Activated CD4-positive, alpha-beta memory T cell treated with anti-CD3 and anti-CD28 coated beads for 36 hours (primary cell): Measurements from ENCODE around the gene EIF3F. TPM values are rescaled to one million over a fixed set of nuclear protein-coding genes. Genes with fewer than 3 reads are reported as not detected.
"Not testable (repeated sequence)": the region's sequence is repeated elsewhere in the genome, so short reads cannot be mapped to it uniquely, and the experiment has no call there.

ENCODE experiments used
- CTCF ChIA-PET: fragments of 350-600 bp; sonication (Branson Sonifier 250); formaldehyde crosslinking; loops from one replicate; lab custom pipeline; 2021; ENCODE audit warnings: antibody characterized with exemption, inconsistent platforms; lab: Charles Lee
- POLR2A ChIA-PET: fragments of 350-600 bp; sonication (Branson Sonifier 250); formaldehyde crosslinking; loops from one replicate; lab custom pipeline; 2021; ENCODE audit warnings: antibody characterized with exemption; lab: Charles Lee
- DNase-seq: peaks from one replicate; pipeline ENCODE4 v3.0.0-alpha.2; 2020
- H3K27ac Mint-ChIP-seq: one replicate; pipeline ENCODE4 v1.8.0; 2021; ENCODE audit warnings: mixed read lengths
- H3K27me3 Mint-ChIP-seq: one replicate; pipeline ENCODE4 v1.8.0; 2021; ENCODE audit warnings: mixed read lengths
- H3K36me3 Mint-ChIP-seq: one replicate; pipeline ENCODE4 v1.8.0; 2021; ENCODE audit warnings: mixed read lengths
- H3K4me1 Mint-ChIP-seq: one replicate; pipeline ENCODE4 v1.8.0; 2021; ENCODE audit warnings: low read depth, mixed read lengths
- H3K4me3 Mint-ChIP-seq: one replicate; pipeline ENCODE4 v1.8.0; 2021; ENCODE audit warnings: mild to moderate bottlenecking, mixed read lengths
- H3K9me3 Mint-ChIP-seq: one replicate; pipeline ENCODE4 v1.8.0; 2021; ENCODE audit warnings: mixed read lengths
- intact Hi-C: fragments of 100-400 bp; cut with micrococcal nuclease; formaldehyde crosslinking; loops from one replicate; pipeline ENCODE4 v1.15.1; 2023
- total RNA-seq, 2 experiments: library from RNA; stranded (reverse); gene quantifications; one replicate each; pipeline ENCODE4 v1.2.3, GENCODE V29; 2021

EIF3F gene
- total RNA-seq, 2 experiments from 2014 or later = 309 to 319 TPM

GRCh38 chr11:7969756-7970646, 17.1 kb upstream of the EIF3F start:
- Mint-ChIP-seq H3K27me3 (peaks cover 4% of the 10 kb centered on the region), H3K9me3 (no peaks in the 10 kb centered on the region), H3K4me3 (no peak overlapping the region), H3K4me1 (no peaks in the 10 kb centered on the region), H3K36me3 (no peaks in the 10 kb centered on the region), H3K27ac (no peak overlapping the region)
- no peak for DNase-seq
- ChIA-PET POLR2A (no interaction called here), CTCF (interaction anchor here (1.9 kb wide), 1 partner anchor 36 kb away, joined by 5 read pairs; no protein-coding TSS in a partner anchor)
- intact Hi-C loops = no loop called here

GRCh38 chr11:7971846-7972245, 15.3 kb upstream of the EIF3F start:
- no peaks in the 10 kb centered on the region for H3K4me1 Mint-ChIP-seq
- ChIA-PET CTCF (interaction anchor here (1.9 kb wide), 1 partner anchor 34 kb away, joined by 5 read pairs; no protein-coding TSS in a partner anchor), POLR2A (no interaction called here)
- no peaks in the 10 kb centered on the region for H3K9me3 Mint-ChIP-seq
- H3K27ac Mint-ChIP-seq = no peak overlapping the region
- no peaks in the 10 kb centered on the region for H3K36me3 Mint-ChIP-seq
- no peak for DNase-seq
- H3K4me3 Mint-ChIP-seq = no peak overlapping the region
- intact Hi-C loops = no loop called here
- H3K27me3 Mint-ChIP-seq = peaks cover 6% of the 10 kb centered on the region

DNA sequence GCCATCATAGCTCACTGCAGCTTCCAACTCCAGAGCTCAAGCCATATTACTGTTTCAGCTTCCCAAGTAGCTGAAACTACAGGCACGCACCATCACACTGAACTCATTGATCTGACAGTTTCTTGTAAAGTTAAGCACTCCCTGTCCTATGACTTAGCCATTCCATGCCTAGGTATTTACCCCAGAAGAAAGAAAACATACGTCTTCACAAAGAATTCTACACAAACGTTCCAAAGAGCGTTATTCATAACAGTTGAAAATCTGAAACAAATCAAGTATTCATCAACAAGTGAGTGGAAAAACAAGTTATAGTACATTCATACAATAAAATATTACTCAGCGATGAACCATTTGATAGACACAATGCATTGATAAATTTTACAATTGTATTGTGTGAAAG, 14.1 kb upstream of the EIF3F start:
- CTCF ChIA-PET = interaction anchor here (3.4 kb wide), 1 partner anchor 14 kb away, joined by 13 read pairs; the partner anchor contains the start of gene EIF3F

GRCh38 chr11:7974668-7975067, 12.5 kb upstream of the EIF3F start:
- H3K4me1 Mint-ChIP-seq = no peaks in the 10 kb centered on the region
- H3K27ac Mint-ChIP-seq = no peak overlapping the region
- no peaks in the 10 kb centered on the region for H3K9me3 Mint-ChIP-seq
- no peaks in the 10 kb centered on the region for H3K36me3 Mint-ChIP-seq
- peaks cover 6% of the 10 kb centered on the region for H3K27me3 Mint-ChIP-seq
- no peak overlapping the region for H3K4me3 Mint-ChIP-seq
- intact Hi-C loops = no loop called here
- POLR2A ChIA-PET = no interaction called here
- no peak for DNase-seq
- CTCF ChIA-PET = interaction anchor here (1.3 to 3.4 kb wide), 4 partner anchors 12 to 284 kb away, joined by 3 to 13 read pairs (median 5); partner anchors contain the start of gene EIF3F

More for the DNA sequence above, 14.1 kb upstream of the EIF3F start:
- Mint-ChIP-seq H3K27ac (no peak overlapping the region), H3K9me3 (no peaks in the 10 kb centered on the region), H3K4me3 (no peak overlapping the region), H3K27me3 (peaks cover 6% of the 10 kb centered on the region), H3K36me3 (no peaks in the 10 kb centered on the region), H3K4me1 (no peaks in the 10 kb centered on the region)
- POLR2A ChIA-PET = no interaction called here
- DNase-seq = no peak
- intact Hi-C loops = no loop called here

- no peak overlapping the region for H3K4me3 Mint-ChIP-seq
- H3K9me3 Mint-ChIP-seq = no peaks in the 10 kb centered on the region
- ChIA-PET CTCF (interaction anchor here (1.3 kb wide), 1 partner anchor 10 kb away, joined by 5 read pairs; the partner anchor contains the start of gene EIF3F), POLR2A (no interaction called here)
- no peaks in the 10 kb centered on the region for H3K36me3 Mint-ChIP-seq
- no peak overlapping the region for H3K27ac Mint-ChIP-seq
- H3K27me3 Mint-ChIP-seq = peaks cover 6% of the 10 kb centered on the region
- intact Hi-C loops = no loop called here
- no peaks in the 10 kb centered on the region for H3K4me1 Mint-ChIP-seq
- no peak for DNase-seq
Observed at GRCh38 chr11:7977232-7977917, 9.8 kb upstream of the EIF3F start.

DNA sequence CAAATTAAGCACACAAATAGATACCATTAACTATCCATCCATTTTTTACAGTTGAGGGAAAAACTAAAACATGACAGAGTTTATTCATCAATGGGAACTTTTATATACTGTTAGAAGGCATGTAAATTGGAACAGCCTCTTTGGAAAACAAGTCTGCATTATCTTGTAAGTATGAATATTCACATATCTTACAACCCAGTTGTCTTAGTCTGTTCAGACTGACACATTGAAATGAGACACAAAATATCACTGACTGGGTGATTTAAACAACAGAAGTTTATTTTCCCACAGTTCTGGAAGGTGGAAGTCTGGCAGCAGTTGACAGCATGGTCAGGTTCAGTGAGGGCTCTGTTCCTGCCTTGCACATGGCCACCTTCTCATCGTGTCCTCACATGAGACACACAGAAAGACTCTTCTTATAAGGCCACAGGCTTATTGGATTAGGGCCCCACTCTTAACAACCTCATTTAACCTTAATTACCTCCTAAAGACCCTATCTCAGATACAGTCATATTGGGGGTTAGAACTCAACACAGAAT, 5.4 kb upstream of the EIF3F start:
- H3K36me3 Mint-ChIP-seq = no peaks in the 10 kb centered on the region
- intact Hi-C loops = loop anchor here (10.0 kb wide), 1 partner anchor 703 kb away; the partner anchor contains the start of genes RPL27A and TRIM66
- H3K9me3 Mint-ChIP-seq = no peaks in the 10 kb centered on the region
- H3K27me3 Mint-ChIP-seq = no peaks in the 10 kb centered on the region
- no peak for DNase-seq
- H3K4me1 Mint-ChIP-seq = peaks cover 8% of the 10 kb centered on the region
- ChIA-PET CTCF (interaction anchor here (2.7 kb wide), 1 partner anchor 89 kb away, joined by 11 read pairs; no protein-coding TSS in a partner anchor), POLR2A (no interaction called here)
- H3K4me3 Mint-ChIP-seq = no peak overlapping the region
- H3K27ac Mint-ChIP-seq = no peak overlapping the region

GRCh38 chr11:7982582-7983119, 4.5 kb upstream of the EIF3F start:
- intact Hi-C loops = loop anchor here (10.0 kb wide), 1 partner anchor 702 kb away; the partner anchor contains the start of genes RPL27A and TRIM66
- Mint-ChIP-seq H3K9me3 (no peaks in the 10 kb centered on the region), H3K4me3 (no peak overlapping the region), H3K36me3 (no peaks in the 10 kb centered on the region), H3K27me3 (no peaks in the 10 kb centered on the region), H3K27ac (no peak overlapping the region), H3K4me1 (peaks cover 11% of the 10 kb centered on the region)
- POLR2A ChIA-PET = no interaction called here
- no peak for DNase-seq
- CTCF ChIA-PET = interaction anchor here (1.1 to 2.7 kb wide), 3 partner anchors 23 to 117 kb away, joined by 3 to 11 read pairs (median 3); no protein-coding TSS in a partner anchor

DNA sequence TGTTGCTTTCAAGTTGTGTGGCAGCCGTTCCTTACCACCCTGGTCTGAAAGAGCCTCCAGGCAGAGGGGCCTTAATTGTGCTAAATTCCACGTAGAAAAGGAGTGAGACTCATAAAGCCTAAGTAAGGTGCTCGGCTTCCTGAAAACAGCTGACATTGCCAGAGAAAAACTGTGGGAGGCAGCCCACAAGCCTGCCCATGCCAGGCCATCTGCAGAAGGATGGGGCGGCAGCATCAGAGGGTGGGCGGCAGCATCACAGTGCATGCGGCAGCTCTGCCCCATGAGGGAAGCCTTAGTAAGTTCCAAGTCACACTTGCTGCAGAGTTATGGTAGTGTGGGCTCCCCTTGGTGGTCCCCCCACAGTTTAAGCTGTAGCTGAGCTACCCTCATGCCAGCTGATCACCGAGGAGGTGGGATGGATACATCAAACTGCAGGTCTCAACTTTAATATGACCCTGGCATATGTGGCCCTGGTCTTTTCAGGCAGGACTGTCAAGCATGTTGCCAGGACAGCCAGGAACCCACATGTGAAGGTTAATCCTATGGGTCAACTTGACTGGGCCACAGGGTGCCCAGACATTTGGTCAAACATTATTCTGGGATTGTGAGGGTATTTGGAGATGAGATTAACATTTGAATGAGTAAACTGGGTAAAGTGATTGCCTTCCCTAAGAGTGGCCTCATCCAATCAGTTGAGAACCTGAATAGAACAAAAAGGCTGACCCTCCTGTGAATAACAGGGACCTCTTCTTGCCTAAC, 3.1 kb upstream of the EIF3F start:
- Mint-ChIP-seq H3K4me3 (no peak overlapping the region), H3K27ac (no peak overlapping the region), H3K9me3 (no peaks in the 10 kb centered on the region), H3K4me1 (peaks cover 21% of the 10 kb centered on the region), H3K27me3 (no peaks in the 10 kb centered on the region), H3K36me3 (peaks cover 3% of the 10 kb centered on the region)
- POLR2A ChIA-PET = no interaction called here
- intact Hi-C loops = loop anchor here (10.0 kb wide), 1 partner anchor 701 kb away; the partner anchor contains the start of genes RPL27A and TRIM66
- DNase-seq = no peak
- CTCF ChIA-PET = interaction anchor here (1.1 to 2.7 kb wide), 3 partner anchors 91 to 116 kb away, joined by 3 to 11 read pairs (median 5); no protein-coding TSS in a partner anchor

GRCh38 chr11:7987560-7987883, 385 bp downstream of the EIF3F start:
- Mint-ChIP-seq H3K4me1 (peaks cover 40% of the 10 kb centered on the region), H3K4me3 (peak overlapping the region; percentile 93), H3K27ac (peak overlapping the region; percentile 71), H3K36me3 (peaks cover 15% of the 10 kb centered on the region)
- POLR2A ChIA-PET = interaction anchor here (0.8 to 1.6 kb wide), 5 partner anchors 19 to 94 kb away, joined by 3 to 6 read pairs (median 4); no protein-coding TSS in a partner anchor
- DNase-seq, H3K9me3 Mint-ChIP-seq, H3K27me3 Mint-ChIP-seq: not testable (repeated sequence)
- intact Hi-C loops = loop anchor here (1.0 to 10.0 kb wide), 3 partner anchors 95 to 697 kb away; partner anchors contain the start of genes PPFIBP2, RPL27A and TRIM66
- CTCF ChIA-PET = interaction anchor here (0.6 to 2.2 kb wide), 28 partner anchors 8 to 474 kb away, joined by 3 to 115 read pairs (median 4); partner anchors contain the start of gene PPFIBP2

- Mint-ChIP-seq H3K27ac (no peak overlapping the region), H3K4me1 (peaks cover 12% of the 10 kb centered on the region), H3K36me3 (peaks cover 65% of the 10 kb centered on the region), H3K9me3 (no peaks in the 10 kb centered on the region), H3K4me3 (no peak overlapping the region), H3K27me3 (no peaks in the 10 kb centered on the region)
- DNase-seq = no peak
- ChIA-PET POLR2A (no interaction called here), CTCF (interaction anchor here (1.5 to 1.7 kb wide), 3 partner anchors 8 to 105 kb away, joined by 3 to 9 read pairs (median 7); partner anchors contain the start of gene EIF3F)
- intact Hi-C loops = no loop called here
Observed at GRCh38 chr11:7994581-7995278, 7.6 kb downstream of the EIF3F start.
